GM23338 (cell line): ENCODE measurements around the gene ZNF516. TPM values are rescaled to one million over a fixed set of nuclear protein-coding genes. Genes with fewer than 3 reads are reported as not detected.

Source experiments
- ATAC-seq: fragments of 200-7000 bp; cut with Tn5 transposase; 3 replicates; pipeline ENCODE4 v1.9.1; 2020
- DNase-seq: peaks from one replicate; pipeline ENCODE4 v3.0.0-alpha.2; 2015; ENCODE audit warnings: low spot score
- H2AFZ ChIP-seq: fragments of 200-600 bp; sonication (generic); 2 replicates; pipeline ENCODE4 v1.8.0; 2016; ENCODE audit warnings: antibody characterized with exemption, mild to moderate bottlenecking, moderate library complexity
- H3F3A ChIP-seq: fragments of 200-600 bp; sonication (generic); replicated peaks from 2 replicates; pipeline ENCODE4 v1.8.0; 2017; ENCODE audit warnings: antibody characterized with exemption, mixed run types, low read depth
- H3K27ac ChIP-seq: fragments of 200-600 bp; sonication (generic); 2 replicates; pipeline ENCODE4 v1.6.1; 2016; ENCODE audit warnings: low read depth
- H3K27me3 ChIP-seq: fragments of 200-600 bp; sonication (generic); 2 replicates; pipeline ENCODE4 v1.8.0; 2016; ENCODE audit warnings: mild to moderate bottlenecking, mixed run types, moderate library complexity; ENCODE audit not compliant: insufficient read depth
- H3K36me3 ChIP-seq: fragments of 200-600 bp; sonication (generic); 2 replicates; pipeline ENCODE4 v1.8.0; 2016; ENCODE audit warnings: mild to moderate bottlenecking; ENCODE audit not compliant: insufficient read depth
- H3K4me1 ChIP-seq: fragments of 200-600 bp; sonication (generic); 2 replicates; pipeline ENCODE4 v1.8.0; 2016; ENCODE audit warnings: mild to moderate bottlenecking, moderate library complexity; ENCODE audit not compliant: insufficient read depth
- H3K4me2 ChIP-seq: fragments of 200-600 bp; sonication (generic); 2 replicates; pipeline ENCODE4 v1.7.1; 2017; ENCODE audit warnings: mixed run types
- H3K4me3 ChIP-seq: fragments of 200-600 bp; sonication (generic); 2 replicates; pipeline ENCODE4 v1.6.1; 2016; ENCODE audit warnings: mixed run types
- H3K79me2 ChIP-seq: fragments of 200-600 bp; sonication (generic); replicated peaks from 2 replicates; pipeline ENCODE4 v1.8.0; 2017; ENCODE audit warnings: mild to moderate bottlenecking; ENCODE audit not compliant: insufficient read depth
- H3K9me2 ChIP-seq: fragments of 200-600 bp; sonication (generic); 2 replicates; pipeline ENCODE4 v1.8.0; 2017; ENCODE audit not compliant: insufficient read depth
- H4K20me1 ChIP-seq: fragments of 200-600 bp; sonication (generic); replicated peaks from 2 replicates; pipeline ENCODE4 v1.8.0; 2017; ENCODE audit warnings: mild to moderate bottlenecking; ENCODE audit not compliant: insufficient read depth
- H3K27ac Mint-ChIP-seq: 2 replicates; pipeline ENCODE4 v1.8.0; 2020; ENCODE audit warnings: inconsistent platforms, mild to moderate bottlenecking, moderate library complexity, mixed read lengths
- H3K27me3 Mint-ChIP-seq: 3 replicates; pipeline ENCODE4 v1.8.0; 2022; ENCODE audit warnings: low read depth, mild to moderate bottlenecking, moderate library complexity, mixed read lengths, inconsistent platforms; ENCODE audit not compliant: insufficient read depth, poor library complexity
- H3K36me3 Mint-ChIP-seq: 3 replicates; pipeline ENCODE4 v1.8.0; 2021; ENCODE audit warnings: low read depth, mild to moderate bottlenecking, inconsistent platforms, moderate library complexity, mixed read lengths
- H3K4me1 Mint-ChIP-seq: 3 replicates; pipeline ENCODE4 v1.8.0; 2020; ENCODE audit warnings: mild to moderate bottlenecking, inconsistent platforms, mixed read lengths
- H3K4me3 Mint-ChIP-seq: 3 replicates; pipeline ENCODE4 v1.8.0; 2021; ENCODE audit warnings: moderate library complexity, mild to moderate bottlenecking, inconsistent platforms, mixed read lengths
- H3K9me3 Mint-ChIP-seq: 3 replicates; pipeline ENCODE4 v1.8.0; 2020; ENCODE audit warnings: moderate library complexity, mild to moderate bottlenecking, inconsistent platforms, mixed read lengths
- CREB1 ChIP-seq: fragments of 250-450 bp; sonication (Bioruptor Pico); IDR thresholded peaks from 2 replicates; pipeline ENCODE4 v1.5.0; 2020; ENCODE audit warnings: low read depth, mild to moderate bottlenecking, moderate library complexity
- ETS1 ChIP-seq: IDR thresholded peaks from 2 replicates; pipeline ENCODE4 v1.6.1; 2016; ENCODE audit warnings: antibody characterized with exemption
- EZH2 ChIP-seq: fragments of 200-600 bp; sonication (generic); IDR thresholded peaks from one replicate; pipeline ENCODE4 v1.8.0; 2017; ENCODE audit warnings: antibody characterized with exemption, mild to moderate bottlenecking, low read depth; ENCODE audit not compliant: unreplicated experiment
- EZH2phosphoT487 ChIP-seq: fragments of 200-600 bp; sonication (generic); IDR thresholded peaks from one replicate; pipeline ENCODE4 v1.8.1; 2018; ENCODE audit warnings: antibody characterized with exemption; ENCODE audit not compliant: unreplicated experiment
- JUNB ChIP-seq: IDR thresholded peaks from one replicate; pipeline ENCODE4 v1.6.1; 2016; ENCODE audit warnings: antibody characterized with exemption; ENCODE audit not compliant: unreplicated experiment
- NANOG ChIP-seq: IDR thresholded peaks from 2 replicates; pipeline ENCODE4 v1.6.1; 2016; ENCODE audit warnings: antibody characterized with exemption, borderline replicate concordance
- POLR2AphosphoS5 ChIP-seq: IDR thresholded peaks from 2 replicates; pipeline ENCODE4 v1.6.1; 2016; ENCODE audit warnings: antibody characterized with exemption, low read depth
- STAT1 ChIP-seq: IDR thresholded peaks from one replicate; pipeline ENCODE4 v1.6.1; 2016; ENCODE audit warnings: antibody characterized with exemption; ENCODE audit not compliant: unreplicated experiment
- ZNF114 ChIP-seq: fragments of 250-450 bp; sonication (Bioruptor Pico); IDR thresholded peaks from 2 replicates; pipeline ENCODE4 v1.5.0; 2020; ENCODE audit warnings: mild to moderate bottlenecking, moderate library complexity
- ZNF331 ChIP-seq: fragments of 250-450 bp; sonication (Bioruptor Pico); IDR thresholded peaks from 2 replicates; pipeline ENCODE4 v1.5.0; 2020; ENCODE audit warnings: low read depth, mild to moderate bottlenecking, moderate library complexity
- ZNF462 ChIP-seq: fragments of 250-450 bp; sonication (Bioruptor Pico); IDR thresholded peaks from 2 replicates; pipeline ENCODE4 v1.5.0; 2020; ENCODE audit warnings: mild to moderate bottlenecking, moderate library complexity
- polyA plus RNA-seq: library from polyadenylated mRNA; unstranded; fragments of >200 nt; fragmentation: Nextera tagmentation; extraction: Ambion mirVana; gene quantifications from 2 replicates; pipeline ENCODE4 v1.2.1, GENCODE V29; 2016
- total RNA-seq: library from RNA; depleted of rRNA; stranded (reverse); fragments of >200 nt; shearing (Covaris generic); gene quantifications from 2 replicates; pipeline ENCODE4 v1.2.3, GENCODE V29; 2014

ZNF516 gene
- total and polyA plus RNA-seq, 2 experiments from 2014 or later = 11.9 to 24.2 TPM

- Histone ChIP-seq H3K36me3 (no peaks in the 10 kb centered on the region), H3K4me2 (no peak overlapping the region), H3K4me3 (no peak overlapping the region), H3K9me2 (no peaks in the 10 kb centered on the region), H3K27me3 (no peaks in the 10 kb centered on the region), H3K79me2 (peaks cover 22% of the 10 kb centered on the region), H2AFZ (no peak overlapping the region), H3F3A (no peaks in the 10 kb centered on the region), H3K27ac (no peak overlapping the region), H4K20me1 (0 out of 2 replicates have a peak, but pooled peaks cover 7% of the 10 kb centered on the region), H3K4me1 (peaks cover 8% of the 10 kb centered on the region)
- TF ChIP-seq STAT1 (no peak), ZNF114 (CRISPR knock-in tag) (no peak), POLR2AphosphoS5 (no peak), EZH2 (no peak)
- no peaks in the 10 kb centered on the region for H3K9me3 Mint-ChIP-seq
- peaks cover 39% of the 10 kb centered on the region for H3K4me1 Mint-ChIP-seq
- ATAC-seq (no peak), DNase-seq (no peak)
- H3K27me3 Mint-ChIP-seq = peaks cover 7% of the 10 kb centered on the region
- H3K36me3 Mint-ChIP-seq = peaks cover 4% of the 10 kb centered on the region
- H3K4me3 Mint-ChIP-seq = no peak overlapping the region
- H3K27ac Mint-ChIP-seq = no peak overlapping the region
These were observed 50.5 kb downstream of the ZNF516 start for GRCh38 chr18:76444446-76445105.

GRCh38 chr18:76443519-76444445, 51.3 kb downstream of the ZNF516 start:
- peaks cover 4% of the 10 kb centered on the region for H3K36me3 Mint-ChIP-seq
- Histone ChIP-seq H3K27me3 (no peaks in the 10 kb centered on the region), H3K4me1 (0 out of 2 replicates have a peak, but pooled peaks cover 6% of the 10 kb centered on the region), H4K20me1 (0 out of 2 replicates have a peak, but pooled peaks cover 2% of the 10 kb centered on the region), H3K79me2 (peaks cover 20% of the 10 kb centered on the region; the same call in 1 of the 2 replicates), H3K4me2 (no peak overlapping the region), H3K36me3 (no peaks in the 10 kb centered on the region), H3K9me2 (no peaks in the 10 kb centered on the region), H3K27ac (no peak overlapping the region), H3K4me3 (no peak overlapping the region), H3F3A (no peaks in the 10 kb centered on the region), H2AFZ (no peak overlapping the region)
- DNase-seq (no peak), ATAC-seq (no peak)
- no peaks in the 10 kb centered on the region for H3K9me3 Mint-ChIP-seq
- H3K4me1 Mint-ChIP-seq = peaks cover 31% of the 10 kb centered on the region
- H3K4me3 Mint-ChIP-seq = no peak overlapping the region; the same call in 2 of the 3 replicates
- peaks cover 7% of the 10 kb centered on the region for H3K27me3 Mint-ChIP-seq
- H3K27ac Mint-ChIP-seq = no peak overlapping the region
- TF ChIP-seq ZNF462 (no peak), ETS1 (no peak), CREB1 (CRISPR knock-in tag) (no peak), POLR2AphosphoS5 (no peak), NANOG (no peak), EZH2phosphoT487 (no peak), STAT1 (no peak), JUNB (no peak), EZH2 (no peak), ZNF331 (CRISPR knock-in tag) (no peak), ZNF114 (CRISPR knock-in tag) (no peak)
